BE2C (cell line): ENCODE results near the gene ISCU.
A peak's percentile ranks its signal among the peaks of the same experiment; 100 is the strongest.

Source experiments
- DNase-seq: peaks from one replicate; pipeline ENCODE4 v3.0.0-alpha.2; 2020
- H3K27me3 ChIP-seq: fragments of 250-450 bp; sonication (Bioruptor Pico); 2 replicates; pipeline ENCODE4 v1.5.1; 2020; ENCODE audit warnings: mild to moderate bottlenecking
- H3K36me3 ChIP-seq: fragments of 250-450 bp; sonication (Bioruptor Pico); 2 replicates; pipeline ENCODE4 v1.5.1; 2020; ENCODE audit warnings: mild to moderate bottlenecking
- H3K4me1 ChIP-seq: fragments of 250-450 bp; sonication (Bioruptor Pico); 2 replicates; pipeline ENCODE4 v1.5.1; 2020
- H3K4me3 ChIP-seq: 2 replicates; pipeline ENCODE4 v1.5.1; 2011; ENCODE audit warnings: low read depth, low read length
- H3K9me3 ChIP-seq: fragments of 250-450 bp; sonication (Bioruptor Pico); 2 replicates; pipeline ENCODE4 v1.5.1; 2020
- TF ChIP-seq, protein P1 (sequence below): IDR thresholded peaks from 2 replicates; pipeline ENCODE4 v1.5.1; 2012; ENCODE audit warnings: mild to moderate bottlenecking, low read depth, low read length

The ISCU gene

DNA sequence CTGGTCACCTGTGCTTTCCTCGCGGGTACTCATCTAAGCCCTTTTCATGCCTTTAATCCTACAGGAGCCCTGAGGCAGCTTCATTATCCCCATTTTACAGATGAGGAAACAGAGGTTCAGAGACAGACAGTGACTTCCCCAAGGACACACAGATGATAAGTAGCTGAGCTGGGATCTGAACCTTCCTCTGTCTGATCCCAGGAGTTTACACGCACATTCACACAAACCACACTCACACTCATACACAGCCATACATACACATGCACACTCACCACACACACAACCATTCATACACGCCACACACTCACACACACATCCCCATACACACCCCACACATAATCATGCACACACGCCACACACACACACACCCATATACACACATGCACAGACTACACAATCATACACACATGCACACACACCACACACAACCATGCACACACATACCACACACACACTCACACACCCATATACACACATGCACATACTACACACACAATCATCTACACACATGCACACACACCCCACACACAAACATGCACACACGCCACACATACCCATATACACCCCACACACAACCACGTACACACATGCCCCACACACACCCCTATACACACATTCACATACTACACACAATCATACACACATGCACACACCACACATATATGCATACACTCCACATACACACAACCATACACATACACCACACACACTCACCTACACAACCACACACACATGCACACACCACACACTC is 32.7 kb downstream of the ISCU start:
- TF ChIP-seq, protein P1, sequence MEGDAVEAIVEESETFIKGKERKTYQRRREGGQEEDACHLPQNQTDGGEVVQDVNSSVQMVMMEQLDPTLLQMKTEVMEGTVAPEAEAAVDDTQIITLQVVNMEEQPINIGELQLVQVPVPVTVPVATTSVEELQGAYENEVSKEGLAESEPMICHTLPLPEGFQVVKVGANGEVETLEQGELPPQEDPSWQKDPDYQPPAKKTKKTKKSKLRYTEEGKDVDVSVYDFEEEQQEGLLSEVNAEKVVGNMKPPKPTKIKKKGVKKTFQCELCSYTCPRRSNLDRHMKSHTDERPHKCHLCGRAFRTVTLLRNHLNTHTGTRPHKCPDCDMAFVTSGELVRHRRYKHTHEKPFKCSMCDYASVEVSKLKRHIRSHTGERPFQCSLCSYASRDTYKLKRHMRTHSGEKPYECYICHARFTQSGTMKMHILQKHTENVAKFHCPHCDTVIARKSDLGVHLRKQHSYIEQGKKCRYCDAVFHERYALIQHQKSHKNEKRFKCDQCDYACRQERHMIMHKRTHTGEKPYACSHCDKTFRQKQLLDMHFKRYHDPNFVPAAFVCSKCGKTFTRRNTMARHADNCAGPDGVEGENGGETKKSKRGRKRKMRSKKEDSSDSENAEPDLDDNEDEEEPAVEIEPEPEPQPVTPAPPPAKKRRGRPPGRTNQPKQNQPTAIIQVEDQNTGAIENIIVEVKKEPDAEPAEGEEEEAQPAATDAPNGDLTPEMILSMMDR: no peak
- DNase-seq: no peak
- Histone ChIP-seq H3K9me3 (no peaks in the 10 kb centered on the region), H3K4me3 (no peak overlapping the region), H3K4me1 (peaks cover 5% of the 10 kb centered on the region), H3K27me3 (no peaks in the 10 kb centered on the region), H3K36me3 (no peaks in the 10 kb centered on the region)

- Histone ChIP-seq H3K4me3 (no peak overlapping the region), H3K9me3 (no peaks in the 10 kb centered on the region), H3K4me1 (peaks cover 5% of the 10 kb centered on the region), H3K36me3 (no peaks in the 10 kb centered on the region), H3K27me3 (no peaks in the 10 kb centered on the region)
- no peak for DNase-seq
- TF ChIP-seq, protein P1: no peak
Observed at GRCh38 chr12:108595711-108596647, 33.6 kb downstream of the ISCU start.

GRCh38 chr12:108596854-108597558 is 34.6 kb downstream of the ISCU start:
- Histone ChIP-seq H3K4me3 (peak overlapping the region; percentile 58), H3K27me3 (no peaks in the 10 kb centered on the region), H3K9me3 (no peaks in the 10 kb centered on the region), H3K36me3 (no peaks in the 10 kb centered on the region), H3K4me1 (peaks cover 5% of the 10 kb centered on the region)
- DNase-seq: peak; percentile 41
- TF ChIP-seq, protein P1: no peak

GRCh38 chr12:108597559-108598471 is 35.4 kb downstream of the ISCU start, which contains the start of gene TMEM119:
TSS of gene TMEM119 (minus strand) at chr12:108598084. CDS start at chr12:108592383, 5,701 bp downstream.
- peak within 1 kb of the TSS; percentile 58 for H3K4me3 ChIP-seq
- H3K36me3 ChIP-seq: no peaks in the 10 kb centered on the region
- H3K9me3 ChIP-seq: no peaks in the 10 kb centered on the region
- peaks cover 5% of the 10 kb centered on the region for H3K4me1 ChIP-seq
- TF ChIP-seq, protein P1: no peak
- peak; percentile 60 for DNase-seq
- H3K27me3 ChIP-seq: no peaks in the 10 kb centered on the region

DNA sequence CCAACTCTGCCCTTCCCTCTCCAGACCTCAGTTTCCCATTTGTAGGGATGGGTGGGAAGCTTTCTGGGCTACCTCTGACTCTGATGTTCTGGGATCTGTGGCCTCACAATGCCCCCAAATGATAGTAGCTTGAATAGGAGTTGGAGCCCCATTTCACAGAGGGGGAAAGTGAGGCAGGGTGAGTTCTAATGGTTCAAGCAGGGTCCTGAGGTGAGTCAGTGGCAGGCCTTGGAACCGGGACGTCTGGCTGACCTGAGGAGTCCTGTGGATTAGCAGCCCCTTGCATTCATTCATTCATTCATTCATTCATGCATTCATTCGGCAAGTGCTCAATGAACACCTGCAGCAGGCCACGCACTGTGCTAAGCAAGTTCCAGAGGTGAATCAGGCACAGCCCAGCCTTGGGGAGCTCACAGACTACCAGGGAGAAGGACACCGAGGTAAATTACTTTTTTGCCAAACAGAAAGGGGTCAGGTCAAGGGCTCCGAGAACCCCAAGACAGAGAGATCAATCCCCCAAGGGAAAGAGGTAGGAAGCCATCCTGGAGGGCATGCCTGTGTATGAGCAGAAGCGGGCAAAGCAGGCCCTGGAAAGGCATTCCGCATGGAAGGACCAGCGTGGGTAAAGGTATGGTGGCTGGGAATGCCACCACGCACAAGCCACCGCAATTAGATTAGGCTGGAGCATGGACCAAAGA is 36.3 kb downstream of the ISCU start:
- no peak for DNase-seq
- no peaks in the 10 kb centered on the region for H3K9me3 ChIP-seq
- TF ChIP-seq, protein P1: no peak
- no peak overlapping the region; the same call in 1 of the 2 replicates for H3K4me3 ChIP-seq
- H3K27me3 ChIP-seq: no peaks in the 10 kb centered on the region
- no peaks in the 10 kb centered on the region for H3K36me3 ChIP-seq
- H3K4me1 ChIP-seq: peaks cover 5% of the 10 kb centered on the region
